HG03108 (cell line): Measurements from ENCODE around the gene LCK.
A peak's percentile ranks its signal among the peaks of the same experiment; 100 is the strongest.

Source experiments
- ATAC-seq: cut with Tn5 transposase; IDR thresholded peaks from one replicate; pipeline ENCODE4 v1.9.1; 2021; ENCODE audit warnings: moderate library complexity; ENCODE audit not compliant: unreplicated experiment

The LCK gene

GRCh38 chr1:32311709-32312393, 60.8 kb downstream of the LCK start:
- no peak for ATAC-seq

- peak; percentile 22 for ATAC-seq
Measured at GRCh38 chr1:32316903-32317277, 65.8 kb downstream of the LCK start.

GRCh38 chr1:32318127-32318869, 67.2 kb downstream of the LCK start:
- no peak for ATAC-seq

GRCh38 chr1:32321712-32322291, 70.7 kb downstream of the LCK start:
- no peak for ATAC-seq

GRCh38 chr1:32327204-32327603, 76.1 kb downstream of the LCK start:
- no peak for ATAC-seq

GRCh38 chr1:32329931-32330466, 78.9 kb downstream of the LCK start:
- no peak for ATAC-seq

- no peak for ATAC-seq
Measured at GRCh38 chr1:32330558-32331151, 79.6 kb downstream of the LCK start.

GRCh38 chr1:32331549-32331948, 80.5 kb downstream of the LCK start:
- no peak for ATAC-seq

- ATAC-seq, result no peak
Measured at GRCh38 chr1:32332290-32333079, 81.4 kb downstream of the LCK start.

GRCh38 chr1:32333251-32333963, 82.3 kb downstream of the LCK start:
- no peak for ATAC-seq

GRCh38 chr1:32334274-32334861, 83.3 kb downstream of the LCK start:
- ATAC-seq, result no peak

GRCh38 chr1:32334864-32335534, 83.9 kb downstream of the LCK start:
- no peak for ATAC-seq

GRCh38 chr1:32335535-32335789, 84.4 kb downstream of the LCK start:
- no peak for ATAC-seq
